ENCODE measurements around the gene CRADD. TPM values are rescaled to one million over a fixed set of nuclear protein-coding genes. Genes with fewer than 3 reads are reported as not detected.

Gene CRADD
- total and polyA plus RNA-seq, 10 of the 15 experiments (the other 5 are each of a cell fraction or from before 2014, with no cell fraction given) = 7.6 to 15.5 (median 11.7) TPM

DNA sequence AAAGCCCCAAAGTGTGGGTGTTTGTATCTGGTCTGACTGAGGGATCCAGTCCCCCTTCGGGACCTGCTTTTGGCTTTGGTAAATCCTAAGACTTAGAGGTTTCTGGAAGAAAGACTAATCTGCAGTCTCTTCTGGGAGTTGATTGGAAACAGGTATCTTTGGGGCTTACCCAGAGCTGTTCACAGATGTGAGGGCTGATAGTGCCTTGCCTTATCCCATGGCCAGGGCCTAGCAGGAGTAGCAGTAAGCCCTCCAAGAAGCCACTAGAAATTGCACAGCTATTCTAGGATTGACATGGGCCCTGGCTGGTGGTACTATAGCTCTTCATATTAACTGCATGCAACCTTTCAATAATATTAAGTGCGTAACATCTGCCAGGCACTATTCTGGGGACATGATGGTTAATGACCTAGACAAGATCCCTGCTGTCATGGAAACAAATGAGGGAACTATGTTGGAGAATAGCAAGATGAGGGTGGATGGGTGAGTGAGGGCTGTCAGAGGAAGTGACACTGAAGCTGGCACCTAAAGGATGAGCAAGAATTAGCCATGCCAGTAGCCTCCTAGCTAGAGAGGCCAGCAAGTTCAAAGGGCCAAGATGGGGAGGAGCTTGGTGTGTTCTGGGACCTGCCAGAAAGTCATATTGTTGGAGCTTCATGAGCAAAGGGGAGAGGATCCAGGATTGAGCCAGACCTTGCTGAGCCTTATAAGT, 71.7 kb downstream of the CRADD start:
- Histone ChIP-seq H2AFZ (ENCODE audit: control insufficient read depth, low read depth, low read length) (no peak overlapping the region), H3K27ac (ENCODE audit: control insufficient read depth, insufficient read depth) (no peak overlapping the region), H3K4me3 (no peak overlapping the region), H3K79me2 (ENCODE audit: control insufficient read depth, insufficient read depth, low read length) (no peaks in the 10 kb centered on the region), H3K27me3 (replicated peaks in 1 of 2; ENCODE audit: control insufficient read depth in 2 of 2, insufficient read depth in 2 of 2, low read length in 1 of 2) (no peaks in the 10 kb centered on the region), H3K36me3 (ENCODE audit: control insufficient read depth in 2 of 2, insufficient read depth in 2 of 2, low read length in 1 of 2) (no peaks in the 10 kb centered on the region), H3K9me3 (replicated peaks; ENCODE audit: control insufficient read depth, insufficient read depth, low read length) (peaks cover 4% of the 10 kb centered on the region; the same call in 2 of the 3 replicates), H4K20me1 (ENCODE audit: control insufficient read depth, insufficient read depth) (no peaks in the 10 kb centered on the region), H3K4me2 (ENCODE audit: control insufficient read depth, insufficient read depth) (no peak overlapping the region), H3K9ac (ENCODE audit: control insufficient read depth, insufficient read depth, low read length) (no peak overlapping the region), H3K4me1 (ENCODE audit: control insufficient read depth, insufficient read depth, low read length) (no peaks in the 10 kb centered on the region)
- no peak for FAIRE-seq
- ChIA-PET CTCF (interaction anchor here (1.2 kb wide), 1 partner anchor 354 kb away, joined by 3 read pairs; no protein-coding TSS in a partner anchor), POLR2A (no interaction called here), RAD21 (ENCODE audit: unreplicated experiment) (no interaction called here), SMC1A (ENCODE audit: uncharacterized antibody, unreplicated experiment) (interaction anchor here (0.7 to 0.9 kb wide), 2 partner anchors 187 to 246 kb away, joined by 3 read pairs; no protein-coding TSS in a partner anchor)
- TF ChIP-seq, protein P1, sequence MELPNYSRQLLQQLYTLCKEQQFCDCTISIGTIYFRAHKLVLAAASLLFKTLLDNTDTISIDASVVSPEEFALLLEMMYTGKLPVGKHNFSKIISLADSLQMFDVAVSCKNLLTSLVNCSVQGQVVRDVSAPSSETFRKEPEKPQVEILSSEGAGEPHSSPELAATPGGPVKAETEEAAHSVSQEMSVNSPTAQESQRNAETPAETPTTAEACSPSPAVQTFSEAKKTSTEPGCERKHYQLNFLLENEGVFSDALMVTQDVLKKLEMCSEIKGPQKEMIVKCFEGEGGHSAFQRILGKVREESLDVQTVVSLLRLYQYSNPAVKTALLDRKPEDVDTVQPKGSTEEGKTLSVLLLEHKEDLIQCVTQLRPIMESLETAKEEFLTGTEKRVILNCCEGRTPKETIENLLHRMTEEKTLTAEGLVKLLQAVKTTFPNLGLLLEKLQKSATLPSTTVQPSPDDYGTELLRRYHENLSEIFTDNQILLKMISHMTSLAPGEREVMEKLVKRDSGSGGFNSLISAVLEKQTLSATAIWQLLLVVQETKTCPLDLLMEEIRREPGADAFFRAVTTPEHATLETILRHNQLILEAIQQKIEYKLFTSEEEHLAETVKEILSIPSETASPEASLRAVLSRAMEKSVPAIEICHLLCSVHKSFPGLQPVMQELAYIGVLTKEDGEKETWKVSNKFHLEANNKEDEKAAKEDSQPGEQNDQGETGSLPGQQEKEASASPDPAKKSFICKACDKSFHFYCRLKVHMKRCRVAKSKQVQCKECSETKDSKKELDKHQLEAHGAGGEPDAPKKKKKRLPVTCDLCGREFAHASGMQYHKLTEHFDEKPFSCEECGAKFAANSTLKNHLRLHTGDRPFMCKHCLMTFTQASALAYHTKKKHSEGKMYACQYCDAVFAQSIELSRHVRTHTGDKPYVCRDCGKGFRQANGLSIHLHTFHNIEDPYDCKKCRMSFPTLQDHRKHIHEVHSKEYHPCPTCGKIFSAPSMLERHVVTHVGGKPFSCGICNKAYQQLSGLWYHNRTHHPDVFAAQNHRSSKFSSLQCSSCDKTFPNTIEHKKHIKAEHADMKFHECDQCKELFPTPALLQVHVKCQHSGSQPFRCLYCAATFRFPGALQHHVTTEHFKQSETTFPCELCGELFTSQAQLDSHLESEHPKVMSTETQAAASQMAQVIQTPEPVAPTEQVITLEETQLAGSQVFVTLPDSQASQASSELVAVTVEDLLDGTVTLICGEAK (IDR thresholded peaks at IDR 0.05; ENCODE audit: borderline replicate concordance) = no peak
- no peak for TF ChIP-seq LARP7 (IDR thresholded peaks at IDR 0.05)
- TF ChIP-seq, protein P2, sequence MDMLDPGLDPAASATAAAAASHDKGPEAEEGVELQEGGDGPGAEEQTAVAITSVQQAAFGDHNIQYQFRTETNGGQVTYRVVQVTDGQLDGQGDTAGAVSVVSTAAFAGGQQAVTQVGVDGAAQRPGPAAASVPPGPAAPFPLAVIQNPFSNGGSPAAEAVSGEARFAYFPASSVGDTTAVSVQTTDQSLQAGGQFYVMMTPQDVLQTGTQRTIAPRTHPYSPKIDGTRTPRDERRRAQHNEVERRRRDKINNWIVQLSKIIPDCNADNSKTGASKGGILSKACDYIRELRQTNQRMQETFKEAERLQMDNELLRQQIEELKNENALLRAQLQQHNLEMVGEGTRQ (IDR thresholded peaks at IDR 0.05; ENCODE audit: borderline replicate concordance, low read depth, low read length) = no peak
- TF ChIP-seq, protein P3, sequence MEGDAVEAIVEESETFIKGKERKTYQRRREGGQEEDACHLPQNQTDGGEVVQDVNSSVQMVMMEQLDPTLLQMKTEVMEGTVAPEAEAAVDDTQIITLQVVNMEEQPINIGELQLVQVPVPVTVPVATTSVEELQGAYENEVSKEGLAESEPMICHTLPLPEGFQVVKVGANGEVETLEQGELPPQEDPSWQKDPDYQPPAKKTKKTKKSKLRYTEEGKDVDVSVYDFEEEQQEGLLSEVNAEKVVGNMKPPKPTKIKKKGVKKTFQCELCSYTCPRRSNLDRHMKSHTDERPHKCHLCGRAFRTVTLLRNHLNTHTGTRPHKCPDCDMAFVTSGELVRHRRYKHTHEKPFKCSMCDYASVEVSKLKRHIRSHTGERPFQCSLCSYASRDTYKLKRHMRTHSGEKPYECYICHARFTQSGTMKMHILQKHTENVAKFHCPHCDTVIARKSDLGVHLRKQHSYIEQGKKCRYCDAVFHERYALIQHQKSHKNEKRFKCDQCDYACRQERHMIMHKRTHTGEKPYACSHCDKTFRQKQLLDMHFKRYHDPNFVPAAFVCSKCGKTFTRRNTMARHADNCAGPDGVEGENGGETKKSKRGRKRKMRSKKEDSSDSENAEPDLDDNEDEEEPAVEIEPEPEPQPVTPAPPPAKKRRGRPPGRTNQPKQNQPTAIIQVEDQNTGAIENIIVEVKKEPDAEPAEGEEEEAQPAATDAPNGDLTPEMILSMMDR (IDR thresholded peaks at IDR 0.05 in 2 of 3, conservative IDR thresholded peaks at IDR 0.05 in 1 of 3; ENCODE audit: control insufficient read depth in 2 of 3, extremely low read depth in 1 of 3, insufficient read depth in 1 of 3, low read depth in 3 of 3, low read length in 3 of 3) = no peak
- no peak for TF ChIP-seq EGR1 (IDR thresholded peaks at IDR 0.05; ENCODE audit: borderline replicate concordance in 1 of 2, low read depth in 2 of 2, low read length in 2 of 2)
- TF ChIP-seq EED (IDR thresholded peaks at IDR 0.05; ENCODE audit: low read depth) = no peak
- TF ChIP-seq SIN3A (IDR thresholded peaks at IDR 0.05; ENCODE audit: low read depth, low read length) = no peak
- TF ChIP-seq, protein P4, sequence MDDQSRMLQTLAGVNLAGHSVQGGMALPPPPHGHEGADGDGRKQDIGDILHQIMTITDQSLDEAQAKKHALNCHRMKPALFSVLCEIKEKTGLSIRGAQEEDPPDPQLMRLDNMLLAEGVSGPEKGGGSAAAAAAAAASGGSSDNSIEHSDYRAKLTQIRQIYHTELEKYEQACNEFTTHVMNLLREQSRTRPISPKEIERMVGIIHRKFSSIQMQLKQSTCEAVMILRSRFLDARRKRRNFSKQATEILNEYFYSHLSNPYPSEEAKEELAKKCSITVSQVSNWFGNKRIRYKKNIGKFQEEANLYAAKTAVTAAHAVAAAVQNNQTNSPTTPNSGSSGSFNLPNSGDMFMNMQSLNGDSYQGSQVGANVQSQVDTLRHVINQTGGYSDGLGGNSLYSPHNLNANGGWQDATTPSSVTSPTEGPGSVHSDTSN (IDR thresholded peaks at IDR 0.05; ENCODE audit: insufficient replicate concordance, low read depth, low read length) = no peak
- TF ChIP-seq ZNF384 (IDR thresholded peaks at IDR 0.05; ENCODE audit: borderline replicate concordance, low read depth, low read length) = no peak
- no peak for TF ChIP-seq JUNB (IDR thresholded peaks at IDR 0.05)
- TF ChIP-seq POLR2A (IDR thresholded peaks at IDR 0.05; ENCODE audit: low read depth, low read length) = no peak
- in situ Hi-C loops (cut with MboI) = no loop called here
- no peak for DNase-seq (ENCODE audit: low read depth, low spot score)
- intact Hi-C loops (cut with micrococcal nuclease; ENCODE audit: unreplicated experiment) = no loop called here
- no TSS peak for BruUV-seq (replicated peaks)
- WGBS (ENCODE audit: insufficient coverage, insufficient replicate concordance, low lambda C conversion rate, missing lambda C conversion rate) = 81% methylated on average over 2 of the region's 2 CpGs
- no peak for ATAC-seq

All from GM12878 (cell line).